Liver (tissue), 9 donors: ENCODE results near the gene GABRD. TPM values are rescaled to one million over a fixed set of nuclear protein-coding genes. Genes with fewer than 3 reads are reported as not detected.

ENCODE experiments used
- DNase-seq: peaks from one replicate; pipeline ENCODE4 v3.0.0-alpha.2; 2017; ENCODE audit warnings: low spot score
- H3K27ac ChIP-seq, 2 donors: one replicate each; pipeline ENCODE4 v1.7.0; 2013; ENCODE audit warnings: inconsistent platforms in 2 of 2, low read length in 2 of 2, control low read depth in 1 of 2, low read depth in 1 of 2, mild to moderate bottlenecking in 1 of 2
- H3K27me3 ChIP-seq, 4 donors: one replicate each; pipeline versions ENCODE4 v1.6.1 to v1.7.0; 2013; ENCODE audit warnings: low read length in 3 of 4, inconsistent platforms in 1 of 4, mild to moderate bottlenecking in 1 of 4, moderate library complexity in 1 of 4; ENCODE audit not compliant: control insufficient read depth in 4 of 4, insufficient read depth in 4 of 4
- H3K36me3 ChIP-seq, 4 donors: one replicate each; pipeline versions ENCODE4 v1.6.1 to v1.7.0; 2013; ENCODE audit warnings: low read length in 3 of 4, mild to moderate bottlenecking in 3 of 4, low read depth in 1 of 4, moderate library complexity in 1 of 4; ENCODE audit not compliant: control insufficient read depth in 4 of 4, insufficient read depth in 3 of 4
- H3K4me1 ChIP-seq, 4 donors: one replicate each; pipeline versions ENCODE4 v1.6.1 to v1.7.0; 2013; ENCODE audit warnings: low read length in 3 of 4, mild to moderate bottlenecking in 3 of 4, moderate library complexity in 1 of 4; ENCODE audit not compliant: control insufficient read depth in 4 of 4, insufficient read depth in 4 of 4
- H3K4me3 ChIP-seq, 3 donors: one replicate each; pipeline versions ENCODE4 v1.6.1 to v1.7.0; 2013; ENCODE audit warnings: low read length in 3 of 3, control low read depth in 1 of 3, low read depth in 1 of 3, mild to moderate bottlenecking in 1 of 3
- H3K9ac ChIP-seq, 2 donors: one replicate each; pipeline ENCODE4 v1.7.0; 2013; ENCODE audit warnings: low read length in 2 of 2, mild to moderate bottlenecking in 2 of 2, moderate library complexity in 2 of 2, control low read depth in 1 of 2, low read depth in 1 of 2
- H3K9me3 ChIP-seq, 4 donors: one replicate each; pipeline versions ENCODE4 v1.6.1 to v1.7.0; 2013; ENCODE audit warnings: low read length in 3 of 4; ENCODE audit not compliant: control insufficient read depth in 4 of 4
- CTCF ChIP-seq: fragments of 150-350 bp; IDR thresholded peaks from 2 replicates; pipeline ENCODE4 v1.5.1; 2017; ENCODE audit warnings: improper control_type of control experiment, low read depth, low read length; ENCODE audit not compliant: missing input control
- EGR1 ChIP-seq, 2 donors: IDR thresholded peaks; 2 replicates each; pipeline ENCODE4 v1.6.1; 2016 to 2018; ENCODE audit warnings: antibody characterized with exemption in 2 of 2, low read depth in 2 of 2
- FOXA2 ChIP-seq: IDR thresholded peaks from 2 replicates; pipeline ENCODE4 v1.6.1; 2016; ENCODE audit warnings: antibody characterized with exemption
- GABPA ChIP-seq, 2 donors: IDR thresholded peaks in 1 of 2; conservative IDR thresholded peaks in 1 of 2; 2 replicates each; pipeline ENCODE4 v1.6.1; 2016; ENCODE audit warnings: antibody characterized with exemption in 2 of 2, mild to moderate bottlenecking in 1 of 2, moderate library complexity in 1 of 2
- HNF4G ChIP-seq: IDR thresholded peaks from 2 replicates; pipeline ENCODE4 v1.6.1; 2016; ENCODE audit warnings: antibody characterized with exemption
- NR2F2 ChIP-seq: IDR thresholded peaks from 2 replicates; pipeline ENCODE4 v1.6.1; 2016; ENCODE audit warnings: antibody characterized with exemption
- RAD21 ChIP-seq, 2 donors: IDR thresholded peaks; 2 replicates each; pipeline ENCODE4 v1.6.1; 2016; ENCODE audit warnings: antibody characterized with exemption in 2 of 2, mild to moderate bottlenecking in 2 of 2
- SP1 ChIP-seq: IDR thresholded peaks from 2 replicates; pipeline ENCODE4 v1.6.1; 2018; ENCODE audit warnings: antibody characterized with exemption, mild to moderate bottlenecking
- WGBS: extraction: QIAGEN DNeasy Blood & Tissue Kit; methylation state at CpG from one replicate; pipeline ENCODE4 v1.1.7; 2013; 5-methylcytosine and 5-hydroxymethylcytosine counted together
- polyA plus RNA-seq, 2 donors: library from polyadenylated mRNA; stranded (reverse) in 1 of 2; unstranded in 1 of 2; fragments of 200-250 nt in 1 of 2; fragments of >200 nt in 1 of 2; fragmentation: Nextera tagmentation in 1 of 2; extraction: Ambion mirVana in 1 of 2; gene quantifications; one replicate each; pipeline versions ENCODE4 v1.2.1 to v1.2.3, GENCODE V29; 2013 to 2015
- total RNA-seq, 2 donors: library from RNA; depleted of rRNA; stranded (reverse); fragments of >200 nt; gene quantifications; one replicate each; pipeline ENCODE4 v1.2.3, GENCODE V29; 2014
- TF ChIP-seq, protein P1 (sequence below): IDR thresholded peaks from 2 replicates; pipeline ENCODE4 v1.6.1; 2016; ENCODE audit warnings: antibody characterized with exemption
- TF ChIP-seq, protein P2 (sequence below): IDR thresholded peaks from 2 replicates; pipeline ENCODE4 v1.6.1; 2016; ENCODE audit warnings: antibody characterized with exemption
- donor health status: healthy.
- donor health status: healthy.
- donor health status: healthy.
- donor health status: healthy.
- donor health status: healthy.

Gene GABRD
- total and polyA plus RNA-seq, 4 donors, result 0.29 TPM; not detected in 3

DNA sequence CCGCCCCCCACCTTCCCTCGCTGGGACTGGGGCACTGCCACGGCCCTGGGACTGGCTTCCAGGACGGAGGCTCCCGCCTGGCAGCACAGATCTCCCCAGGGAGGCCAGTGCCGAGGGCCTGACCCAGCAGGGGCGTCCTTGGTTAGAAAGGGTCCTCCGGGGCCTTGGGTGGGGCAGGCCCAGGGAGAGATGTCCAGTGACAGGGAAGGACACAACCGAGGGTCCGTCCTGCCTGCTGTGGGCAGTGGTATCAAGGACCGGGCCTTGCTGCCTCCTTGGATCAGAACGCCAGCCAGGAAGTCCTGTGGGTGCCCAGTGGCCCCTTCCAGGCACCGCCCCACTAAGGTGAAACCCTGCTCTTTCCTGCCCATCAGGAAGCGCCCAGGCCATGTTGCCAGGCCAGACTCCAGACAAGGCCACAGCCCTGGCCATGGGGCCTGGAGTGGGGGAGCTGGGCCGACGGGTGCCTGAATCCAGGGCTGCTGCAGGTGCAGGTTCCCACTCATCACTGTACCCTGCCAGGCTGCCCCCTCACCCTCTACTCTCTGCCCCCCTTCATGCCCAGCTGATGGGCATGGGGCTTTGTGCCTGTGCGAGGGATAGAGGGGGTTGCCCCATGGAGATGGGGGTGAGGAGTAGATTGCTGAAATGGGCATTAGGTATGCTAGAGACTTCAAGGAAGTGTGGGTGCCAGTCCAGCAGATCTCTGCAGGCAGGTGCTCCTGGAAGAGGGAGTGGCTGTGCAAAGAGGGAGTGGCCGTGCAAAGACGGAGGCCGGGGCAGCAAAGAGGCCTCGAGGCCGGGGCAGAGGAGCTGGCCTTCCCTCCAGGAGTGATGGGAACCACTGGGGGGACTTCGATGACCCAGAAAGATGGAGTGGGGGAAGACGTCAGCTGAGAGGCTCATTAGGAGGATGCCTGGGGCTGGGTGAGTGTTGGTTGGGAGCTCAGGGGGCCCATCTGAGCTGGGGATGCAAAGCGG, 28.9 kb downstream of the GABRD start:
- Histone ChIP-seq H3K36me3 (no peaks in the 10 kb centered on the region), H3K4me1 (peaks cover 17 to 63% (median 45%) of the 10 kb centered on the region in 4 donors), H3K4me3 (no peak overlapping the region), H3K9me3 (no peaks in the 10 kb centered on the region), H3K27me3 (no peaks in the 10 kb centered on the region), H3K9ac (no peak overlapping the region), H3K27ac (peak overlapping the region in 1 of 2 donors; percentile 45)
- WGBS, result 66% methylated on average over 25 of the region's 25 CpGs
- TF ChIP-seq NR2F2 (no peak), SP1 (no peak), EGR1 (IDR thresholded peaks at IDR 0.05; ENCODE audit: low read depth in 2 of 2) (no peak), GABPA (IDR thresholded peaks at IDR 0.05 in 1 of 2, conservative IDR thresholded peaks at IDR 0.05 in 1 of 2) (no peak), FOXA2 (no peak)
- TF ChIP-seq, protein P1, sequence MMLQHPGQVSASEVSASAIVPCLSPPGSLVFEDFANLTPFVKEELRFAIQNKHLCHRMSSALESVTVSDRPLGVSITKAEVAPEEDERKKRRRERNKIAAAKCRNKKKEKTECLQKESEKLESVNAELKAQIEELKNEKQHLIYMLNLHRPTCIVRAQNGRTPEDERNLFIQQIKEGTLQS, result no peak
- DNase-seq, result no peak

- H3K9ac ChIP-seq, result no peak overlapping the region
- H3K27ac ChIP-seq, result peak overlapping the region in 1 of 2 donors; percentile 53
- TF ChIP-seq CTCF, result peak; percentile 43
- TF ChIP-seq, protein P1, result no peak
- TF ChIP-seq RAD21 (IDR thresholded peaks at IDR 0.05), result peak in 1 of 2 donors; percentile 58
- TF ChIP-seq, protein P2, sequence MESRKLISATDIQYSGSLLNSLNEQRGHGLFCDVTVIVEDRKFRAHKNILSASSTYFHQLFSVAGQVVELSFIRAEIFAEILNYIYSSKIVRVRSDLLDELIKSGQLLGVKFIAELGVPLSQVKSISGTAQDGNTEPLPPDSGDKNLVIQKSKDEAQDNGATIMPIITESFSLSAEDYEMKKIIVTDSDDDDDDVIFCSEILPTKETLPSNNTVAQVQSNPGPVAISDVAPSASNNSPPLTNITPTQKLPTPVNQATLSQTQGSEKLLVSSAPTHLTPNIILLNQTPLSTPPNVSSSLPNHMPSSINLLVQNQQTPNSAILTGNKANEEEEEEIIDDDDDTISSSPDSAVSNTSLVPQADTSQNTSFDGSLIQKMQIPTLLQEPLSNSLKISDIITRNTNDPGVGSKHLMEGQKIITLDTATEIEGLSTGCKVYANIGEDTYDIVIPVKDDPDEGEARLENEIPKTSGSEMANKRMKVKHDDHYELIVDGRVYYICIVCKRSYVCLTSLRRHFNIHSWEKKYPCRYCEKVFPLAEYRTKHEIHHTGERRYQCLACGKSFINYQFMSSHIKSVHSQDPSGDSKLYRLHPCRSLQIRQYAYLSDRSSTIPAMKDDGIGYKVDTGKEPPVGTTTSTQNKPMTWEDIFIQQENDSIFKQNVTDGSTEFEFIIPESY, result no peak
- no peak for TF ChIP-seq HNF4G
- TF ChIP-seq SP1, result no peak
- H3K4me1 ChIP-seq, result peaks cover 17 to 63% (median 45%) of the 10 kb centered on the region in 4 donors
- no peaks in the 10 kb centered on the region for H3K36me3 ChIP-seq
- no peaks in the 10 kb centered on the region for H3K9me3 ChIP-seq
- H3K27me3 ChIP-seq, result no peaks in the 10 kb centered on the region
- H3K4me3 ChIP-seq, result peak overlapping the region; percentile 66 to 92 (median 76)
- DNase-seq, result no peak
- WGBS, result 52% methylated on average over 14 of the region's 14 CpGs
These were observed 30.1 kb downstream of the GABRD start for GRCh38 chr1:2049225-2049717.
